Epidermal melanocyte (primary cell): ENCODE results near the gene SNF8.

ENCODE experiments used
- DNase-seq: peaks from one replicate; pipeline ENCODE4 v3.0.0; 2011; ENCODE audit warnings: low spot score; ENCODE audit not compliant: insufficient read length

Gene SNF8

DNA sequence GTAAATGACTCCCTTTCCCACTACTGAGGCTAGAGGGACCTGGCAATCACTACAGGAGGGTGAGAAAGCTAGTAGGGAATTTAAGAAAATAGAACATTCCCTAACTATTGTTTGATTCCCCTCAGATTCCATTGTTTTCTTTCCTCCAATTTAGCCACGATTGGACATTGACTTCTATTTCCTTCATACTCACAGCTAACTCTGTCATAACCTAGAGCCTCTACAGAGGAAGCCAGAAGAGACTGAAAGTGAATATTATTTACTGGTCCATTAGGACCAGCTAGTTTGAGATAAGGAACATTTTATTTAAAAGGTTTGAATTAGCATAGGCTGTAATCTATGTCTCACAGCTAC is 14.9 kb downstream of the SNF8 start:
- no peak for DNase-seq

GRCh38 chr17:48928876-48929811 is 15.5 kb downstream of the SNF8 start:
- no peak for DNase-seq

GRCh38 chr17:48927978-48928745 is 16.5 kb downstream of the SNF8 start:
- DNase-seq: no peak

DNA sequence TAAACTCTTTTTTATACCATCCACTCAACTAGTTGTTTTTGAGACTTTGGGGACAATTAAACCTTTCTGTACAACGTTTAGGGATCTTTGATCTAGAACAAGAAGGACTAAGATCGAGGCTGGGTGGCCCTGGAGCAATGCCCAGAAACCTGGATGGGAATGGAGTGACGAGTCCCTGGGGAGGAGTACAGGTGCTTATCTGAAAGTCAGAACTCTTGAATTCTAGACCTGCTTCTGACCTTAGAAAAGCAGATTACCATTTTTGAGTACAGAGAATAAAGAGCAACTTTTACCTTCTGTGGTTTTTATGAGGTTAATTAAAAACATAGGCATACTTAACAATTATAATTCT is 18.7 kb downstream of the SNF8 start:
- DNase-seq: no peak

- no peak for DNase-seq
These were observed 19.2 kb downstream of the SNF8 start for GRCh38 chr17:48925251-48925990.

- no peak for DNase-seq
These were observed 29.0 kb downstream of the SNF8 start for GRCh38 chr17:48915459-48916282.

GRCh38 chr17:48912476-48912875 is 32.2 kb downstream of the SNF8 start:
- no peak for DNase-seq

- DNase-seq: no peak
These were observed 34.3 kb downstream of the SNF8 start for GRCh38 chr17:48910370-48910769.

DNA sequence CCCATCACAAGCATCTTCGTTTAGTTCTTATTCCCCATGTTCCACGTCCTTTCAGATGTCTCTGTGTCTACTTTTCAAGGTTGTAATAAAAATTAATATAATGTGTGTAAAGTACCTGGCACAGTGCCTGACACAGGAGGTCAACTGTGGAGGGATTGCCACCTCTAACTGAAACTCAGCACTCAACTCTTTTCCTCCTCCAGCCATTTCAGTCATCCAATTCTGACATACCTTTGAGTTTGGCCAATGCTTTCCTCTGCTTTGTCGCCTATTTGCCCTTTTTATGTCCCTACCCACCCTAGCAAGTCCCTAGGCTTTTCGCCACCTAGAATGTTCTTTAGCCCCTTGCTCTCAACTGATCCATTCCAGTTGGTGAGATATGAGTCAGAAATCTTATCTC is 34.9 kb downstream of the SNF8 start:
- no peak for DNase-seq

DNA sequence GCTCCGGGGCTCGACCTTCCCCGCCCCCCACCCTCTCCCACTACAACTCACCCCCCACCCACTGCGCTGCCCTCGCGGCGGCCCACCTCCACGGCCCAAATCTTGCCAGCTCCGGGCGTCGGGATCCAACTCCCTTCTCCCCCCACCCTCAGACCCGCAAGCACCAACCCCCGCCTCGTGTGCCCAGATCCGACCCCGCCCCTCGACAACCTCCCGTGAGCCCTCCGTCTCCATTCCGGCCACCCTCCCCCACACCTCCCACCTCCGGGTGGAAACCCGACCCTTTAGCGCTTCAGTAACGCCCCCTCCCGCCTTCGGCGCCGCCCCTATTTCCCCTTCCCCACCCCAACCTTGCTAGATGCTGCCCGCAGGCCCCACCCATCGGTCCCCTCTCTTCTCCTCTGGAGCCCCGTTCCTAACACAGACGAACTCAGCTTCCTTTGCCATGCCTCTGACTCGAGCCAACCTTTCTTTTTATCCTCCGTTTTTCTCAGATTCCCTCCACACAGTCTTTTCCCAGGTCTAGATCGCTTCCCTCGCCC is 35.7 kb downstream of the SNF8 start:
- DNase-seq: peak; percentile 75

DNA sequence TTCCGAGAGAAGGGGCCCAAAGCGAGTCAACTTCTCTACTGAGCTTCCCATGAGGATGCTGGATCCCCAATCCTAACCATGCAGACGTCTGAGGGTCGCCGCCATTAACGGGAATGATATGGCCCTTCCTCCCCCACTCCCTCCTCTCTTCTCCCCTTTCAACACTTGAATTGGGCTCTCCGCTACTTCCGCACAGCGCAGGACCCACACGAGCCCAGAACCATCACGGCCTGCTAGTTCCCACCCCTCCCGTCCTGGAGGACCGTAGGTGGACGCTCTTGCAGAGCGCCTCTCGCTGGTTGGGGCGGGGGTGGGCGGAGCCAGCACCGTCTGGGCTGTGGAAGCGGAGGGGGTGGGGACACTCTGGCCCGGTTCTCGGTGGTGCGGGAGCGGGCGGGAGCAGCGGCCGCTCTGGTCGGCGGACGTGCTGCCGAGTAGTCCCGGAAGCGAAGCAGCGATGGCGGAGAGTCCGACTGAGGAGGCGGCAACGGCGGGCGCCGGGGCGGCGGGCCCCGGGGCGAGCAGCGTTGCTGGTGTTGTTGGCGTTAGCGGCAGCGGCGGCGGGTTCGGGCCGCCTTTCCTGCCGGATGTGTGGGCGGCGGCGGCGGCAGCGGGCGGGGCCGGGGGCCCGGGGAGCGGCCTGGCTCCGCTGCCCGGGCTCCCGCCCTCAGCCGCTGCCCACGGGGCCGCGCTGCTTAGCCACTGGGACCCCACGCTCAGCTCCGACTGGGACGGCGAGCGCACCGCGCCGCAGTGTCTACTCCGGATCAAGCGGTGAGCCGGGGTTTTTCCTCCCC is 36.4 kb downstream of the SNF8 start, which contains the start of gene UBE2Z:
Gene UBE2Z, plus strand, starts transcription at position 361 of the 797 bp plus-strand sequence. Its CDS starts 97 bp downstream, at position 458.
- peak; percentile 98 for DNase-seq

GRCh38 chr17:48907713-48908046 is 37.0 kb downstream of the SNF8 start:
- DNase-seq: peak; percentile 46

GRCh38 chr17:48905987-48906515 is 38.6 kb downstream of the SNF8 start:
- no peak for DNase-seq

- no peak for DNase-seq
These were observed 40.2 kb downstream of the SNF8 start for GRCh38 chr17:48904428-48904827.

DNA sequence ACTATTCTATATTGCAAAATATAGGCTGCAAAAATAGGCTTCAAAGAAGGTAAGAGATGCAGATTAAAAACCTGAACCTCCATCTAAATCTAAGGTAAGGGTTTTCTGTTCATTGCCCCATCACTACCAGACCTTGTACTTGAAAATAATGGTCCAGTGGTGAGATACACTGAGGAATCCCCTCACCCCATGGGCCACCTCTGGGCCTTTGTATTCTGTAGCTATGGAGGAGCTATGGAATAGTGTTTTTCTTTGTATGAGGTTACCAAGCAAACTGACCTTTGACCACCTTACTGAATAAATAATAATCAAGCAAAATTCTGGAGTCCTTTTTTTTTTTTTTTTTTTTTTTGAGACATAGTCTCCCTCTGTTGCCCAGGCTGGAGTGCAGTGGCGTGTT is 41.2 kb downstream of the SNF8 start:
- DNase-seq: no peak

DNA sequence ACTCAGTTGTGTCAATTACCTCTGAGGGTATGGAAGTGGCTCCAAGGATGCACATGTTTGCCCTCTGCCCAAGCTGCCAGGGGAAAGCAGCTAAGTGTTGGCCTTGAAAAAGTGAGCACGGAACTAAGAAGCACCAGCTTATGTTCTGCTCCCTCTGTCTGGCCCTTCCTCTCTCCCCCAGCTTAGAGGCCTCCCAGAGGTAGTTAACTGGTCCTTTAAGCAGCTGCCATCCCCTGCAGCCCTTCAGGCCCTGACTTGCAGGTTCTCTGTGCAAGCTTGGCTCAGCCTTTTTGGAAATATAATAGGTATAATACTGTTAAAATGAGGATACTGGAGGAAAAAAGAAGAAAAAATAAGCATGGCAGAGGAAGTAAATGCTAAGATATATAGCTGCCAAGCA is 43.4 kb downstream of the SNF8 start:
- DNase-seq: no peak

GRCh38 chr17:48894886-48895285 is 49.8 kb downstream of the SNF8 start:
- no peak for DNase-seq

DNA sequence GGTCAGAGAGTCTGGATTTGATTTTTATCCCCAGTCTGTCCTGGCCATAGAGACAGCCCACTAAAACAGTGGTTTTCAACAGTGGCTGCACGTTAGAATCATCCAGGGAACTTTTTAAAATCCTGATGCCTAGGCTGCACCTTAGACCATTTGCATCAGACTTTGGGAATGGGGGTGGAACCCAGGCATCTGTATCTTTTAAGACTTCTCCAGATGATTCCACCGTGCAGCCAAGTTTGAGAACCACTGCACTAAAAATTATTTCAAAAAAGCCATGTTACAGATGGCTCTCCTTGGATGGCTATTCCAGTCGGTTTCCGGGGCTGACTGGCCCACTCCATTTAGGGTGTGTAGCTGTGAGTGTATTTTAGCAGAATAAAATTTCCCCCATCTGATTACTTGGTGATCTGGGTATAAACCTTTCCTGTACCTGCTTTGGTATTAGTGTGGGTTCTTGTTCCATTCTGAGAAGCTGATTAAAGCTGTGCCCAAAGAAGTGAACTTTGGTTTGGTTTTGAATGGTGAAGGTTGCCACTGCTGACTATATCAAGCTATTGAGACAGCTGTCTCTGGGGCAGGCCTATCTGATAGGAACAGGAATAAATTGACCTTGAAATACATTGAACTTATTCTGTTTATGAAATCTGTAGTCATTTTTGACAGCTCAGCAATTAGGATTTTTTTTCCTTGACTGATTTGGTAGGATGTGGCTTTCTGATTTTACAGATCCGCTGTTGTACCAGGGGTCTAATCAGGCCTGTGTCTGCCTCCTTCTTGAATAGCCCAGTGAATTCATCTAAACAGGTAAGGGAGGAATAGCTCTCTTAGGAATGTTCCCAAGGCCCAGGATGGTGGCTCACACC is 50.8 kb downstream of the SNF8 start:
- no peak for DNase-seq
